Endothelial cell of umbilical vein (primary cell): Measurements from ENCODE around the gene PTPRH. TPM values are rescaled to one million over a fixed set of nuclear protein-coding genes. Genes with fewer than 3 reads are reported as not detected.

Experiments used
- BruUV-seq: library from RNA; stranded (reverse); fragments of 400-500 nt; replicated peaks from 2 replicates; lab custom pipeline; 2021; lab: Mats Ljungman, UMichigan
- CTCF ChIA-PET: fragments of 300-600, 350-600 bp; sonication (Branson Sonifier 250); formaldehyde crosslinking; loops from one replicate; lab custom pipeline; 2021; ENCODE audit warnings: antibody characterized with exemption, inconsistent platforms; lab: Charles Lee
- POLR2A ChIA-PET: fragments of 300-600, 350-600 bp; sonication (Branson Sonifier 250); formaldehyde crosslinking; loops from one replicate; lab custom pipeline; 2021; ENCODE audit warnings: antibody characterized with exemption, inconsistent platforms; lab: Charles Lee
- DNase-seq: peaks from one replicate; pipeline ENCODE4 v3.0.0-alpha.2; 2011; ENCODE audit warnings: low read depth, low spot score
- FAIRE-seq: peaks from 2 replicates; lab custom pipeline; 2011; peaks lifted over from hg19 to GRCh38; lab: Jason Lieb, UNC
- H2AFZ ChIP-seq: 2 replicates; pipeline ENCODE4 v1.6.0; 2012; ENCODE audit warnings: low read depth, low read length, control low read depth, inconsistent platforms
- H3K27ac ChIP-seq: 2 replicates; pipeline ENCODE4 v1.5.1; 2011; ENCODE audit warnings: low read depth, mild to moderate bottlenecking, control low read depth, low read length, moderate library complexity; ENCODE audit not compliant: insufficient read depth
- H3K27me3 ChIP-seq, 2 experiments: 2 replicates each; pipeline versions ENCODE4 v1.6.0 to v1.6.1; 2011; ENCODE audit warnings: low read length in 2 of 2, mixed read lengths in 1 of 2; ENCODE audit not compliant: control insufficient read depth in 2 of 2, insufficient read depth in 2 of 2
- H3K36me3 ChIP-seq, 2 experiments: 2 replicates in 1 of 2; 3 replicates in 1 of 2; pipeline ENCODE4 v1.5.1; 2011; ENCODE audit warnings: low read length in 2 of 2, mild to moderate bottlenecking in 1 of 2, moderate library complexity in 1 of 2; ENCODE audit not compliant: control insufficient read depth in 2 of 2, insufficient read depth in 2 of 2; ENCODE audit errors: extremely low read depth in 1 of 2
- H3K4me1 ChIP-seq: 3 replicates; pipeline ENCODE4 v1.5.1; 2011; ENCODE audit warnings: mild to moderate bottlenecking, low read length; ENCODE audit not compliant: control insufficient read depth, insufficient read depth; ENCODE audit errors: extremely low read depth
- H3K4me2 ChIP-seq: 2 replicates; pipeline ENCODE4 v1.6.1; 2011; ENCODE audit warnings: low read length, control low read depth, mixed read lengths; ENCODE audit not compliant: insufficient read depth
- H3K4me3 ChIP-seq, 3 experiments: fragments of 200-600 bp in 1 of 3; sonication (generic), shearing (Covaris generic) in 1 of 3; replicated peaks in 1 of 3; 2 replicates each; pipeline ENCODE4 v1.5.1; 2011 to 2016; ENCODE audit warnings: control low read depth in 3 of 3, low read length in 3 of 3, mild to moderate bottlenecking in 2 of 3, inconsistent platforms in 1 of 3, low read depth in 1 of 3, moderate library complexity in 1 of 3; ENCODE audit not compliant: insufficient read depth in 1 of 3
- H3K79me2 ChIP-seq: 2 replicates; pipeline ENCODE4 v1.6.0; 2012; ENCODE audit warnings: low read length, inconsistent platforms; ENCODE audit not compliant: control insufficient read depth, insufficient read depth
- H3K9ac ChIP-seq: replicated peaks from 2 replicates; pipeline ENCODE3; 2011; ENCODE audit warnings: low read length, control low read depth; ENCODE audit not compliant: insufficient read depth; ENCODE audit errors: extremely low read depth
- H3K9me1 ChIP-seq: replicated peaks from 3 replicates; pipeline ENCODE4 v1.6.0; 2011; ENCODE audit warnings: mild to moderate bottlenecking, low read length; ENCODE audit not compliant: control insufficient read depth, insufficient read depth; ENCODE audit errors: extremely low read depth
- H3K9me3 ChIP-seq: replicated peaks from 2 replicates; pipeline ENCODE4 v1.5.1; 2012; ENCODE audit warnings: low read length, inconsistent platforms; ENCODE audit not compliant: control insufficient read depth, insufficient read depth
- H4K20me1 ChIP-seq: replicated peaks from 2 replicates; pipeline ENCODE3; 2011; ENCODE audit warnings: mild to moderate bottlenecking, low read length; ENCODE audit not compliant: control insufficient read depth, insufficient read depth; ENCODE audit errors: extremely low read depth
- EZH2 ChIP-seq: IDR thresholded peaks from 2 replicates; pipeline ENCODE4 v1.6.1; 2012; ENCODE audit warnings: borderline replicate concordance, low read depth, mild to moderate bottlenecking, moderate library complexity, low read length, inconsistent platforms; ENCODE audit not compliant: severe bottlenecking
- FOS ChIP-seq: IDR thresholded peaks from 2 replicates; pipeline ENCODE4 v1.6.1; 2011; ENCODE audit warnings: mild to moderate bottlenecking, low read length, moderate library complexity, borderline replicate concordance; ENCODE audit not compliant: insufficient read depth
- GATA2 ChIP-seq: IDR thresholded peaks from 2 replicates; pipeline ENCODE4 v1.7.0; 2011; ENCODE audit warnings: low read depth, mild to moderate bottlenecking, moderate library complexity, mixed read lengths, low read length; ENCODE audit not compliant: insufficient read length, insufficient read depth
- JUN ChIP-seq: IDR thresholded peaks from 2 replicates; pipeline ENCODE4 v1.6.1; 2011; ENCODE audit warnings: borderline replicate concordance, low read depth; ENCODE audit not compliant: insufficient read length, insufficient read depth
- MAX ChIP-seq: IDR thresholded peaks from 2 replicates; pipeline ENCODE4 v1.6.1; 2011; ENCODE audit not compliant: insufficient read depth, insufficient read length
- MYC ChIP-seq: IDR thresholded peaks from one replicate; pipeline ENCODE4 v1.6.1; 2011; ENCODE audit warnings: mild to moderate bottlenecking, low read depth, low read length
- POLR2A ChIP-seq: IDR thresholded peaks from 2 replicates; pipeline ENCODE4 v1.6.1; 2012; ENCODE audit warnings: low read depth, mild to moderate bottlenecking, control low read depth, low read length
- POLR2AphosphoS5 ChIP-seq: IDR thresholded peaks from 2 replicates; pipeline ENCODE4 v1.6.1; 2012; ENCODE audit warnings: low read depth, mild to moderate bottlenecking, control low read depth, low read length, moderate library complexity; ENCODE audit not compliant: insufficient read depth
- dilution Hi-C: fragments of 300-500 bp; cut with MboI; formaldehyde crosslinking; loops from one replicate; pipeline ENCODE4 v1.15.0; 2019; ENCODE audit warnings: low sequenced_read_pairs; ENCODE audit not compliant: extremely low pct_ligation_motif_present
- intact Hi-C: fragments of 100-400 bp; cut with micrococcal nuclease; formaldehyde crosslinking; loops from one replicate; pipeline ENCODE4 v1.10.0; 2022
- polyA plus RNA-seq, 4 experiments: library from polyadenylated mRNA; depleted of rRNA in 3 of 4; stranded (reverse) in 3 of 4; unstranded in 1 of 4; fragments of >200 nt; gene quantifications; 2 replicates each; pipeline versions ENCODE4 v1.2.1 to v1.2.3, GENCODE V29; 2011 to 2012; ENCODE audit warnings: missing spikeins in 1 of 4
- total RNA-seq: library from RNA; stranded (reverse); gene quantifications from 2 replicates; pipeline ENCODE4 v1.2.3, GENCODE V29; 2021
- TF ChIP-seq, protein P1 (sequence below), 2 donors: IDR thresholded peaks; 1 replicate in 1 of 2; 2 replicates in 1 of 2; pipeline ENCODE4 v1.5.1; 2011; ENCODE audit warnings: low read length in 2 of 2, mild to moderate bottlenecking in 2 of 2, moderate library complexity in 2 of 2, control low read depth in 1 of 2, inconsistent platforms in 1 of 2, low read depth in 1 of 2; ENCODE audit not compliant: insufficient read depth in 1 of 2; ENCODE audit errors: extremely low read depth in 1 of 2

The PTPRH gene
- total and polyA plus RNA-seq, 2 donors (not counting 3 experiments of a cell fraction or from before 2014, with no cell fraction given), result 0.14 to 1.00 TPM

GRCh38 chr19:55228015-55228391 lies 18.7 kb upstream of the PTPRH start:
- dilution Hi-C loops (no loop called here), intact Hi-C loops (no loop called here)
- no peaks in the 10 kb centered on the region for H3K27me3 ChIP-seq
- no peak overlapping the region for H3K9ac ChIP-seq
- H3K9me1 ChIP-seq, result no peaks in the 10 kb centered on the region
- FAIRE-seq (no peak), DNase-seq (no peak)
- H4K20me1 ChIP-seq, result no peaks in the 10 kb centered on the region
- H3K4me2 ChIP-seq, result no peak overlapping the region
- H3K9me3 ChIP-seq, result no peaks in the 10 kb centered on the region
- no peak overlapping the region for H2AFZ ChIP-seq
- H3K36me3 ChIP-seq, result peaks cover 0 to 43% of the 10 kb centered on the region in 2 experiments
- BruUV-seq, result no TSS peak
- CTCF ChIA-PET, result no interaction called here
- no peak overlapping the region for H3K27ac ChIP-seq
- POLR2A ChIA-PET, result no interaction called here
- H3K4me3 ChIP-seq, result no peak overlapping the region
- H3K4me1 ChIP-seq, result no peaks in the 10 kb centered on the region
- no peak for TF ChIP-seq POLR2A
- TF ChIP-seq FOS, result no peak
- no peak for TF ChIP-seq MYC
- TF ChIP-seq MAX, result no peak
- TF ChIP-seq GATA2, result no peak
- TF ChIP-seq EZH2, result no peak
- TF ChIP-seq JUN, result no peak
- TF ChIP-seq, protein P1, sequence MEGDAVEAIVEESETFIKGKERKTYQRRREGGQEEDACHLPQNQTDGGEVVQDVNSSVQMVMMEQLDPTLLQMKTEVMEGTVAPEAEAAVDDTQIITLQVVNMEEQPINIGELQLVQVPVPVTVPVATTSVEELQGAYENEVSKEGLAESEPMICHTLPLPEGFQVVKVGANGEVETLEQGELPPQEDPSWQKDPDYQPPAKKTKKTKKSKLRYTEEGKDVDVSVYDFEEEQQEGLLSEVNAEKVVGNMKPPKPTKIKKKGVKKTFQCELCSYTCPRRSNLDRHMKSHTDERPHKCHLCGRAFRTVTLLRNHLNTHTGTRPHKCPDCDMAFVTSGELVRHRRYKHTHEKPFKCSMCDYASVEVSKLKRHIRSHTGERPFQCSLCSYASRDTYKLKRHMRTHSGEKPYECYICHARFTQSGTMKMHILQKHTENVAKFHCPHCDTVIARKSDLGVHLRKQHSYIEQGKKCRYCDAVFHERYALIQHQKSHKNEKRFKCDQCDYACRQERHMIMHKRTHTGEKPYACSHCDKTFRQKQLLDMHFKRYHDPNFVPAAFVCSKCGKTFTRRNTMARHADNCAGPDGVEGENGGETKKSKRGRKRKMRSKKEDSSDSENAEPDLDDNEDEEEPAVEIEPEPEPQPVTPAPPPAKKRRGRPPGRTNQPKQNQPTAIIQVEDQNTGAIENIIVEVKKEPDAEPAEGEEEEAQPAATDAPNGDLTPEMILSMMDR (IDR thresholded peaks at IDR 0.05; ENCODE audit: extremely low read depth in 1 of 2, insufficient read depth in 1 of 2, low read depth in 1 of 2, low read length in 2 of 2), result no peak
- no peak for TF ChIP-seq POLR2AphosphoS5
- H3K79me2 ChIP-seq, result no peaks in the 10 kb centered on the region
